GM18951 (cell line): ENCODE data around the gene GGACT.

Experiments used
- POLR2A ChIP-seq: IDR thresholded peaks from 4 replicates; pipeline ENCODE4 v1.6.1; 2011; ENCODE audit warnings: mild to moderate bottlenecking; ENCODE audit not compliant: insufficient read length, insufficient read depth; ENCODE audit errors: extremely low read depth
- in situ Hi-C: fragments of 300-500 bp; cut with MboI; formaldehyde crosslinking; loops from one replicate; pipeline ENCODE4 v1.12.0; 2022; ENCODE audit warnings: low sequenced_read_pairs, mixed read lengths, inconsistent platforms; ENCODE audit not compliant: unreplicated experiment

Gene GGACT

DNA sequence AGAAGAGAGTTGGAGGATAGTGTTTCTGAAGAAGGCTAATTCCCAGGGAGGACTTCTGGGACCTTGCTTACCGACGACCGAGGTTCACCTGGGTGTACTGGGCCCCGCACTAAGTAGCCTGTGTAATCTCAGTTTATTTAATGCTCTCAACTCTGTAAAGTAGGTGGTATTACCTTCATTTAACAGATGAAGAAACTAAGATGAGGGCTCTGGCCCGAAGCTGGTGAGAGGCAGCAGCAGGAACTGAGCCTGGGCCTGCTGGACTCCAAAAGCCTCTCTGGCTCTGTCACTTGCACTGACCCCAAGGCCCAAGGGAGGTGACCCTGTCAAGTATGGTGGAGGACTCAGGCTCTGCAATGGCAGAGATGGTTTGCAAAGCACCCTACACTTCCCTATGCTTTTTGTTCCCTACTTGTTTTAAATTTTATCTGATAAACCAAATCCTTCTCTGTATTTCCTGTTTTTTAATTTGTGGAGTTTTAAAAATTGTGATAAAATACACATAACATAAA is 50.6 kb downstream of the GGACT start:
- no peak for TF ChIP-seq POLR2A
- in situ Hi-C loops: no loop called here

- no peak for TF ChIP-seq POLR2A
- in situ Hi-C loops: no loop called here
These were observed 51.1 kb downstream of the GGACT start for GRCh38 chr13:100537486-100537885.

- in situ Hi-C loops: no loop called here
- TF ChIP-seq POLR2A: no peak
These were observed 51.9 kb downstream of the GGACT start for GRCh38 chr13:100536643-100537180.

DNA sequence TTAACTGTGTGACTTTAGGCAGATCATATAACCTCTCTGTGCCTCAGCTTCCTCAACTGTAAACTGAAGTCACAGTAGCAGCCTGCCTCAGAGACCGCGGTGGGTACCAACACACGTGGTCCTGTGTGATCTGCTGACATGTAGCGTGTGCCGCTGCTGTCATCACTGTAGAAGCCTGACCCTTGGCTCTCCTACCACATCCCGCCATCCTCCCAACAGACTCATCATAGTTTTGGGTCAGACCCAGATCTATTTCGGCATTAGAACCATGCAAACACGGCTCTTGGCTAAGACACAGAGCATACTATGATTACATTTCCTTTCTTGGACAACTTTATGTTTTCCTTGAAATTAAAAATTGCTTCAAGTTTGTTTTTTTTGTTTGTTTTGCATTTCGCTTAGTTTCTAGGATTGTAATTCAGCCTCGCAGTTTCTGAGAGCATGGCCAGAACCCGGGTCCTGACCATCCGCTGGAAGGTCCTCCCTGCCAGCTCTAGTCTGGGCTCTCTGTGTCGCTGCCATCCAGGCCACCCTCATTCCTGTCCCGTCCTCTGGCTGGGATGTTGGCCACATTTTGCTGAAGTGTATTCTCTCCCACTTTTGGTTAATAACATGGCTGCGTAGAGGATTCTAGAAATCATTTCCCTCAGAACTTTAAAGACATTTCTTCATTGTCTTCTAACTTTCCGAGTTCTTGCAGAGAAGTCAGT is 53.0 kb downstream of the GGACT start:
- no peak for TF ChIP-seq POLR2A
- in situ Hi-C loops: no loop called here

DNA sequence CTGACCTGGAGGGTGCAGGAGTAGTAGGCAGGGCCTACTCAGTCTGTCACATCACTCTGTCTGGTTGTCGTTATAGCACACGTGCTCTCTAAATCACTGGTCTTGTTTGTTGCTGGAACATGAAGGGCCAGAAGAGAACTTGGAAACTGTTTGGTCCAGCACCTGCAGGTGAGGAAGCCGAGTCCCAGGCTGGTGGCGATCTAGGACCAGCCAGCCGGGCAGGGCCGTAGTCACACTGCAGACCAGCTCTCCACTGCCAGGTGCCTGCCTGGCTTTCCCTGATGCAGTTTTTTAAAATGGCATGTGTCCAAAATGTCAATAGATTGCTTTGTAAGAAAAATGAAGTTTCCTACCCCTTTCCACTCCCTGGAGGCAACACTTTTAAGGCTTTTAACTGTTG is 53.7 kb downstream of the GGACT start:
- in situ Hi-C loops: no loop called here
- TF ChIP-seq POLR2A: no peak

DNA sequence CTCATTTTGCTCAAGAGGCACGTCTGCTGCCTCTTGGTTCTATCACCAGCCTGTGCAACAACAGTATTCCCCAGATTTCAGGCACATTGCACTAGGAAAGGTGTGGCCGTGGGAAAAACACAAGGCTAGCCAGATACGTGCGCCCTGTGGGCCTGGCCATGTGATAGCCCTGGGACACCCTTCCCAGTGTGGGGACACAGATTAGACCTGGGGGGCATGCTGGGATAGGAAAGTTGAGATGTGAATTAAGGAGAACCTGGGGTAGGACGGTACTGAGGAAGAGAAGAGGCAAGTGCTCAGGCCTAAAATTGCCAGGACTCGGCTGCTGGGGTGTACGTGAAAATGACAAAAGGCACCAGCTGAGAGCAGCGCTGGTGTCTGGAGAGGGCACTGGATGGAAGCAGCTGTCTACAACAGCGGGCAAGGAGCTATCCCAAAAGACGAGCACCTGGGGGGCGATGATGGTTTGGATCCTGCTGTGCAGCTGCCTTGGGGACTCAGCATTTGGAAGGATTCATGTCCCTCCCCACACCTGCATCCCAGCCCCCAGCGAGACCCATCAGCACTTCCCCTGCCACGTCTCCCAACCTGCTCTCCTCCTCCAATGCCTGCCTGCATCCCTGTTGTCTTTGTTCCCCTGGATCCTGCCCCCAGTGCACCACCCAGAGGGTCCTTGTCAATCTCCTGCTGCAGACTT is 54.3 kb downstream of the GGACT start:
- no peak for TF ChIP-seq POLR2A
- in situ Hi-C loops: no loop called here

DNA sequence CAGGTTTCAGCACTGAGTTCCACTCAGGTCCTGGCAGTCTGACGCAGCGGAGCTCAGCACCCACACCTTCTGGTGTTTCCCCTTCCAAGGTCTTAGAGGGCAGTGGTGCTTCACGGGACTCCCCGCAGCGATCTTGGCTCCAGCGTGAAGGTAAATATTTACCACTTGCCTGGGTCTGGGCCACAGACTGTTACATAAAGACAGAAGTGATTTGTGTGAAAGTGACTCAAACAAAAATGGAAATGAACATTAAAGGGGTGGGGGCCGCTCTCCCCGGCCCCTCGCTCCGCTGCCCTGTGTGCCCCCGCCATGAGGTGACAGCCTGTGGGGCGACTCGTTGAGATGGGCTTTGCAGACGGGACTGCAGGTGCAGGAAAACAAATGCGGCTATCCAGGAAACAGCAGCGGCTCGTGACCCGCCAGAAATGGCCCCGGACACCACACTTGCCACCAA is 55.0 kb downstream of the GGACT start:
- TF ChIP-seq POLR2A: no peak
- in situ Hi-C loops: no loop called here

GRCh38 chr13:100532836-100533435 is 55.7 kb downstream of the GGACT start:
- in situ Hi-C loops: no loop called here
- TF ChIP-seq POLR2A: no peak

DNA sequence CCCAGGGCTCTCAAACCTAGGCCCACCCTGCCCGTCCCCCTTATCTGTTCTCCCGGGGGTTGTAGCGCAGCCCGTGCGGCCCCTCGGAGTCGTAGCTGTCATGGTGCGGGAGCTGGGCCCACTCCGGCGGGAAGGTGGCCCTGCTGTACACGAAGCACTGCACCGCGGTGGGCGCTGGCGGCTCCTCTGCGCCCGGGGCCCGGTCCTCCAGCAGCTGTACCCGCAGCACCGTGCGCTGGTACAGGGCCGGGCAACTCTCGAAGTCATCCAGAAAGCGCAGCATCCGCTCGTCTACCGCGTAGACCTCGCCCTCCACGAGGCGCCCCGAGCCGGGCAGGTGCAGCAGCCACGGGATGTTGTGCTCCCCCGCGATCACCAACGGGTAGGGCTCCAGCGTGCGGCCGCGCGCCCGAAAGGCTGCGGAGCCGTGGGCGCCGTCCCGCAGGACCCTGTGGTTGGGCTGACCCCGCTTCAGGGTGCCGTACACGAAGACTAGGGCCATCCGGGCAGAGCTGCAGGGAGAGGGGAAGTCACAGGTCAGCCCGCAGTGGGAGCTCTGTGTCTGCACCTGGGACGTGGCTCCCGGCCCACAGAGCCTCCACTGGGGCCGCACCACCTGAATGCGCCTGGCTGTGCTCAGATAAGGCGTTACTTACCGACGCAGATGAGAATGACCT is 56.4 kb downstream of the GGACT start:
- in situ Hi-C loops: no loop called here
- TF ChIP-seq POLR2A: no peak

DNA sequence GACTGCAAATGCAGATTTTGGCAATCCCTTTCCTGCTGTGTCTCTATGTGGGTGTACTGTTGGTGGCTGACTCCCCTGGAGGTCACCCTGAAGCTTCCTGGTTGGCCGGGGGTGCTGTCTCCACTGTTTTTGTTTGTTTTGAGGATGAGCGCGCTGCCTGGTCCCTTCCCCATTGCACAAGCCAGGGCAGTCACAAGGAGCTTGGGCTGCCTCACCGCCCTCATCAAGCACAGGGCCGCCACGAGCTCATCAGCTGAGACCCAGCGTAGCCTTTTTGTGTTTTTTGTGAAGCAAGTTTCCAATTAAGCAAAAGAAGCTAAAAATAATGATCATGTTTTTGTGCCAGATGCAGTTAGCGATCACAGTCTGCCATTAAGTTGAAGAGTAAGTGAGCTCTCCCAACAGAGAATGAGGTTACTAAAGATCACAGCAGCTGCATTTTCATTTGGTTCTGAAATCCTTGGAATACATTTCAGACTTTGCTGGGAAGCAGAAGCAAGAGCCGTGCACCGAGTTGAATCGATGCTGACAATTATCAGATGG is 57.8 kb downstream of the GGACT start:
- TF ChIP-seq POLR2A: no peak
- in situ Hi-C loops: no loop called here

GRCh38 chr13:100529666-100530377 is 58.8 kb downstream of the GGACT start:
- in situ Hi-C loops: no loop called here
- TF ChIP-seq POLR2A: no peak

- in situ Hi-C loops: no loop called here
- no peak for TF ChIP-seq POLR2A
These were observed 59.8 kb downstream of the GGACT start for GRCh38 chr13:100528820-100529219.
